Keratinocyte (primary cell): ENCODE data around the gene KCNG1. TPM values are rescaled to one million over a fixed set of nuclear protein-coding genes. Genes with fewer than 3 reads are reported as not detected.

Experiments used
- DNase-seq: peaks from one replicate; pipeline ENCODE4 v3.0.0-alpha.2; 2011; ENCODE audit warnings: low read depth, missing footprints, low spot score
- FAIRE-seq: peaks from 2 replicates; lab custom pipeline; 2011; peaks lifted over from hg19 to GRCh38; lab: Jason Lieb, UNC
- H2AFZ ChIP-seq: 2 replicates; pipeline ENCODE4 v1.6.0; 2012; ENCODE audit warnings: low read length, control low read depth, inconsistent platforms; ENCODE audit not compliant: control insufficient read depth
- H3K27ac ChIP-seq: 2 replicates; pipeline ENCODE4 v1.5.1; 2011; ENCODE audit warnings: low read length; ENCODE audit not compliant: control insufficient read depth, insufficient read depth
- H3K27me3 ChIP-seq: 3 replicates; pipeline ENCODE4 v1.6.0; 2011; ENCODE audit warnings: low read length; ENCODE audit not compliant: control insufficient read depth, insufficient read depth; ENCODE audit errors: extremely low read depth
- H3K36me3 ChIP-seq, 2 experiments: 2 replicates in 1 of 2; 3 replicates in 1 of 2; pipeline ENCODE4 v1.5.1; 2011; ENCODE audit warnings: low read length in 2 of 2, mild to moderate bottlenecking in 1 of 2; ENCODE audit not compliant: control insufficient read depth in 2 of 2, insufficient read depth in 2 of 2; ENCODE audit errors: extremely low read depth in 1 of 2
- H3K4me1 ChIP-seq: 3 replicates; pipeline ENCODE4 v1.5.1; 2011; ENCODE audit warnings: low read length; ENCODE audit not compliant: control insufficient read depth, insufficient read depth; ENCODE audit errors: extremely low read depth
- H3K4me2 ChIP-seq: 3 replicates; pipeline ENCODE4 v1.6.0; 2011; ENCODE audit warnings: low read depth, low read length; ENCODE audit not compliant: control insufficient read depth, insufficient read depth; ENCODE audit errors: extremely low read depth
- H3K4me3 ChIP-seq, 3 experiments: fragments of 200-600 bp in 1 of 3; sonication (generic) in 1 of 3; 2 replicates in 2 of 3; 3 replicates in 1 of 3; pipeline ENCODE4 v1.5.1; 2011 to 2016; ENCODE audit warnings: low read length in 3 of 3, mild to moderate bottlenecking in 3 of 3, control low read depth in 2 of 3, inconsistent platforms in 1 of 3, low read depth in 1 of 3, mixed read lengths in 1 of 3, mixed run types in 1 of 3, moderate library complexity in 1 of 3; ENCODE audit not compliant: control insufficient read depth in 2 of 3, insufficient read depth in 2 of 3; ENCODE audit errors: extremely low read depth in 1 of 3
- H3K79me2 ChIP-seq: 2 replicates; pipeline ENCODE4 v1.6.0; 2012; ENCODE audit warnings: low read length; ENCODE audit not compliant: control insufficient read depth, insufficient read depth
- H3K9ac ChIP-seq: 3 replicates; pipeline ENCODE4 v1.6.0; 2011; ENCODE audit warnings: low read length; ENCODE audit not compliant: control insufficient read depth, insufficient read depth; ENCODE audit errors: extremely low read depth
- H3K9me1 ChIP-seq: 3 replicates; pipeline ENCODE4 v1.6.0; 2011; ENCODE audit warnings: low read length; ENCODE audit not compliant: control insufficient read depth, insufficient read depth; ENCODE audit errors: extremely low read depth
- H3K9me3 ChIP-seq: 2 replicates; pipeline ENCODE4 v1.5.1; 2012; ENCODE audit warnings: low read depth, low read length; ENCODE audit not compliant: control insufficient read depth
- H4K20me1 ChIP-seq: 3 replicates; pipeline ENCODE4 v1.6.0; 2011; ENCODE audit warnings: low read length; ENCODE audit not compliant: control insufficient read depth, insufficient read depth; ENCODE audit errors: extremely low read depth
- EZH2 ChIP-seq: IDR thresholded peaks from one replicate; pipeline ENCODE4 v1.6.1; 2012; ENCODE audit warnings: inconsistent platforms, mild to moderate bottlenecking, low read length, moderate library complexity
- dilution Hi-C: fragments of 300-500 bp; cut with MboI; formaldehyde crosslinking; loops from one replicate; pipeline ENCODE4 v1.7.0; 2020; ENCODE audit warnings: low sequenced_read_pairs; ENCODE audit not compliant: extremely low pct_ligation_motif_present
- polyA plus RNA-seq, 5 experiments: library from polyadenylated mRNA; depleted of rRNA in 3 of 5; stranded (reverse) in 3 of 5; stranded (forward) in 1 of 5; unstranded in 1 of 5; fragments of >200 nt; gene quantifications; 1 replicate in 1 of 5; 2 replicates in 3 of 5; 3 replicates in 1 of 5; pipeline versions ENCODE4 v1.2.1 to v1.2.3, GENCODE V29; 2011 to 2012; ENCODE audit warnings: missing spikeins in 2 of 5, low read depth in 1 of 5, low replicate concordance in 1 of 5
- TF ChIP-seq, protein P1 (sequence below), 3 experiments: IDR thresholded peaks in 1 of 3; conservative IDR thresholded peaks in 1 of 3; optimal IDR thresholded peaks in 1 of 3; 2 replicates in 2 of 3; 3 replicates in 1 of 3; pipeline versions ENCODE3 to v1.5.1; 2011; ENCODE audit warnings: low read length in 3 of 3, mild to moderate bottlenecking in 3 of 3, moderate library complexity in 2 of 3, control low read depth in 1 of 3, inconsistent platforms in 1 of 3; ENCODE audit not compliant: insufficient read depth in 2 of 3; ENCODE audit errors: extremely low read depth in 1 of 3

The KCNG1 gene
- polyA plus RNA-seq, 1 donor (not counting 4 experiments of a cell fraction or from before 2014, with no cell fraction given) = 2.5 TPM

DNA sequence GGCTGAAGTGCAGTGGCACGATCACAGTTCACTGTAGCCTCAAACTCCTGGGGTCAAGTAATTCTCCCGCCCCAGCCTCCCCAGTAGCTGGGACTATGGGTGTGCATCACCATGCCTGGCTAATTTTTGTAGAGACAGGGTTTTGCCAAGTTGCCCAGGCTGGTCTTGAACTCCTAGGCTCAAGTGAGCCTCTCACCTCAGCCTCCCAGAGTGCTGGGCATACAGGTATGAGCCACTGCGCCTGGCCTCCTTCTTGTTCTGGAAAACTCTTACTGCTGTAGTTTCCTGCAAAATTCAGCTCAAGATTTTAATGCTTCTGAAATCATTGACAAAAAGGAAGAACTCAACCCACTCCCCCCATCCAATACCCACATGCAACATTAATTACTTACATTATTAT is 21.9 kb upstream of the KCNG1 start:
- FAIRE-seq (no peak), DNase-seq (no peak)
- no peaks in the 10 kb centered on the region for H3K9me3 ChIP-seq
- H3K36me3 ChIP-seq = no peaks in the 10 kb centered on the region
- H3K9me1 ChIP-seq = no peaks in the 10 kb centered on the region
- H2AFZ ChIP-seq = no peak overlapping the region
- no peaks in the 10 kb centered on the region for H3K79me2 ChIP-seq
- no peak overlapping the region for H3K4me3 ChIP-seq
- peaks cover 7% of the 10 kb centered on the region for H3K27me3 ChIP-seq
- peaks cover 2% of the 10 kb centered on the region for H3K4me1 ChIP-seq
- no peak overlapping the region for H3K27ac ChIP-seq
- dilution Hi-C loops = no loop called here
- TF ChIP-seq, protein P1, sequence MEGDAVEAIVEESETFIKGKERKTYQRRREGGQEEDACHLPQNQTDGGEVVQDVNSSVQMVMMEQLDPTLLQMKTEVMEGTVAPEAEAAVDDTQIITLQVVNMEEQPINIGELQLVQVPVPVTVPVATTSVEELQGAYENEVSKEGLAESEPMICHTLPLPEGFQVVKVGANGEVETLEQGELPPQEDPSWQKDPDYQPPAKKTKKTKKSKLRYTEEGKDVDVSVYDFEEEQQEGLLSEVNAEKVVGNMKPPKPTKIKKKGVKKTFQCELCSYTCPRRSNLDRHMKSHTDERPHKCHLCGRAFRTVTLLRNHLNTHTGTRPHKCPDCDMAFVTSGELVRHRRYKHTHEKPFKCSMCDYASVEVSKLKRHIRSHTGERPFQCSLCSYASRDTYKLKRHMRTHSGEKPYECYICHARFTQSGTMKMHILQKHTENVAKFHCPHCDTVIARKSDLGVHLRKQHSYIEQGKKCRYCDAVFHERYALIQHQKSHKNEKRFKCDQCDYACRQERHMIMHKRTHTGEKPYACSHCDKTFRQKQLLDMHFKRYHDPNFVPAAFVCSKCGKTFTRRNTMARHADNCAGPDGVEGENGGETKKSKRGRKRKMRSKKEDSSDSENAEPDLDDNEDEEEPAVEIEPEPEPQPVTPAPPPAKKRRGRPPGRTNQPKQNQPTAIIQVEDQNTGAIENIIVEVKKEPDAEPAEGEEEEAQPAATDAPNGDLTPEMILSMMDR (optimal IDR thresholded peaks at IDR 0.05 in 1 of 3, IDR thresholded peaks at IDR 0.05 in 1 of 3, conservative IDR thresholded peaks at IDR 0.05 in 1 of 3; ENCODE audit: extremely low read depth in 1 of 3, insufficient read depth in 2 of 3, low read length in 3 of 3) = no peak
- TF ChIP-seq EZH2 = no peak
- no peak overlapping the region for H3K4me2 ChIP-seq
- H4K20me1 ChIP-seq = no peaks in the 10 kb centered on the region
- no peak overlapping the region for H3K9ac ChIP-seq

- TF ChIP-seq, protein P1 (optimal IDR thresholded peaks at IDR 0.05 in 1 of 3, IDR thresholded peaks at IDR 0.05 in 1 of 3, conservative IDR thresholded peaks at IDR 0.05 in 1 of 3; ENCODE audit: extremely low read depth in 1 of 3, insufficient read depth in 2 of 3, low read length in 3 of 3) = no peak
- TF ChIP-seq EZH2 = no peak
- peaks cover 7% of the 10 kb centered on the region for H3K27me3 ChIP-seq
- no peaks in the 10 kb centered on the region for H3K9me1 ChIP-seq
- no peaks in the 10 kb centered on the region for H3K36me3 ChIP-seq
- H3K79me2 ChIP-seq = no peaks in the 10 kb centered on the region
- H3K4me1 ChIP-seq = peaks cover 2% of the 10 kb centered on the region
- no peak overlapping the region for H2AFZ ChIP-seq
- no peak for DNase-seq
- no peaks in the 10 kb centered on the region for H3K9me3 ChIP-seq
- no peak overlapping the region for H3K9ac ChIP-seq
- no peak overlapping the region for H3K27ac ChIP-seq
- no peak overlapping the region for H3K4me3 ChIP-seq
- dilution Hi-C loops = no loop called here
- H3K4me2 ChIP-seq = no peak overlapping the region
- H4K20me1 ChIP-seq = no peaks in the 10 kb centered on the region
- peak; percentile 23 for FAIRE-seq
Observed at GRCh38 chr20:51043811-51044210, 20.9 kb upstream of the KCNG1 start.
